Measurements from ENCODE around the gene TCAIM. TPM values are rescaled to one million over a fixed set of nuclear protein-coding genes. Genes with fewer than 3 reads are reported as not detected.
"Not testable (repeated sequence)": the region's sequence is repeated elsewhere in the genome, so short reads cannot be mapped to it uniquely, and the experiment has no call there.

The TCAIM gene
- total RNA-seq, 2 experiments from 2014 or later = 17.9 to 21.8 TPM

GRCh38 chr3:44326515-44326914 lies 12.1 kb upstream of the TCAIM start:
- H3K4me3 Mint-ChIP-seq = no peak overlapping the region
- H3K36me3 Mint-ChIP-seq (ENCODE audit: low read depth) = no peaks in the 10 kb centered on the region
- H3K27me3 Mint-ChIP-seq (ENCODE audit: low read depth) = peaks cover 17% of the 10 kb centered on the region
- ATAC-seq (no peak), DNase-seq (no peak)
- CTCF ChIA-PET = no interaction called here
- H3K27ac Mint-ChIP-seq = no peak overlapping the region
- no peaks in the 10 kb centered on the region for H3K9me3 Mint-ChIP-seq (ENCODE audit: insufficient read depth)
- H3K4me1 Mint-ChIP-seq (ENCODE audit: low read depth) = no peaks in the 10 kb centered on the region
- POLR2A ChIA-PET = no interaction called here

GRCh38 chr3:44329946-44330345 lies 8.6 kb upstream of the TCAIM start:
- Mint-ChIP-seq H3K4me1 (ENCODE audit: low read depth) (no peaks in the 10 kb centered on the region), H3K36me3 (ENCODE audit: low read depth) (no peaks in the 10 kb centered on the region), H3K9me3 (ENCODE audit: insufficient read depth) (no peaks in the 10 kb centered on the region), H3K27ac (no peak overlapping the region), H3K4me3 (no peak overlapping the region), H3K27me3 (ENCODE audit: low read depth) (peaks cover 32% of the 10 kb centered on the region)
- DNase-seq (no peak), ATAC-seq (no peak)
- ChIA-PET POLR2A (no interaction called here), CTCF (no interaction called here)

GRCh38 chr3:44330444-44330843 lies 8.1 kb upstream of the TCAIM start:
- H3K27me3 Mint-ChIP-seq (ENCODE audit: low read depth) = peaks cover 29% of the 10 kb centered on the region
- ChIA-PET CTCF (no interaction called here), POLR2A (no interaction called here)
- no peak overlapping the region for H3K4me3 Mint-ChIP-seq
- DNase-seq = no peak
- no peak overlapping the region for H3K27ac Mint-ChIP-seq
- ATAC-seq = no peak
- no peaks in the 10 kb centered on the region for H3K4me1 Mint-ChIP-seq (ENCODE audit: low read depth)
- H3K36me3 Mint-ChIP-seq (ENCODE audit: low read depth) = no peaks in the 10 kb centered on the region
- H3K9me3 Mint-ChIP-seq (ENCODE audit: insufficient read depth) = no peaks in the 10 kb centered on the region

DNA sequence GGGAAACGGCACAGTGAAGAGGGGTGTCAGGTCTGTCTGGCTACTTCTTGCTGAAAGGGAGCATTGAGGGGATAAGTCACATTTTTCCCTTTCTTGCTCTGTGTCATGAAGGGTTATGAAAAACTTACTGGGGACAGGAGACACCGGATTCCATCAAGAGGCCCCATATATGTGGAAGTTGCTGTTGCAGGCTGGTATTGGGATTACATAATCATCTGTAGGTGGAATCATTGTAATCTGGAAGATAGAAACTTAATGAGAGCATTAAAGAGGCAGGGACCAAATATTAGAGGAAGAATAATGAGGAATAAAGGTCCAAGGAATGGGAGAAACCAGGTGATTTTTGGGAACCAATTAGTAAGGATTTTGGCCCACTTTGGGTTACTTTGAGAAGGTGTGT lies 4.2 kb upstream of the TCAIM start:
- H3K27ac Mint-ChIP-seq = no peak overlapping the region
- H3K9me3 Mint-ChIP-seq (ENCODE audit: insufficient read depth) = no peaks in the 10 kb centered on the region
- POLR2A ChIA-PET = no interaction called here
- DNase-seq (no peak), ATAC-seq (no peak)
- CTCF ChIA-PET = no interaction called here
- H3K36me3 Mint-ChIP-seq (ENCODE audit: low read depth) = no peaks in the 10 kb centered on the region
- no peak overlapping the region for H3K4me3 Mint-ChIP-seq
- H3K4me1 Mint-ChIP-seq (ENCODE audit: low read depth) = peaks cover 9% of the 10 kb centered on the region
- peaks cover 19% of the 10 kb centered on the region for H3K27me3 Mint-ChIP-seq (ENCODE audit: low read depth)

GRCh38 chr3:44337248-44337785 lies 1.2 kb upstream of the TCAIM start:
- DNase-seq (no peak), ATAC-seq (no peak)
- Mint-ChIP-seq H3K4me1 (ENCODE audit: low read depth) (peaks cover 24% of the 10 kb centered on the region), H3K27me3 (ENCODE audit: low read depth) (peaks cover 16% of the 10 kb centered on the region), H3K4me3 (peak overlapping the region; percentile 99), H3K27ac (peak overlapping the region; percentile 100), H3K36me3 (ENCODE audit: low read depth) (peaks cover 15% of the 10 kb centered on the region), H3K9me3 (ENCODE audit: insufficient read depth) (no peaks in the 10 kb centered on the region)
- ChIA-PET CTCF (interaction anchor here (1.7 kb wide), 1 partner anchor 141 kb away, joined by 5 read pairs; the partner anchor contains the start of gene ZNF445), POLR2A (interaction anchor here (0.6 to 1.8 kb wide), 9 partner anchors 64 to 641 kb away, joined by 3 to 11 read pairs (median 3); partner anchors contain the start of gene KIF15)

- H3K4me3 Mint-ChIP-seq = peak overlapping the region; percentile 99
- ChIA-PET POLR2A (interaction anchor here (0.6 to 1.8 kb wide), 12 partner anchors 10 to 1099 kb away, joined by 3 to 11 read pairs (median 4); partner anchors contain the start of genes KIF15 and ZNF445), CTCF (interaction anchor here (1.0 to 1.7 kb wide), 5 partner anchors 17 to 575 kb away, joined by 3 to 5 read pairs (median 3); partner anchors contain the start of gene ZNF445)
- no peaks in the 10 kb centered on the region for H3K9me3 Mint-ChIP-seq (ENCODE audit: insufficient read depth)
- peaks cover 24% of the 10 kb centered on the region for H3K4me1 Mint-ChIP-seq (ENCODE audit: low read depth)
- peaks cover 8% of the 10 kb centered on the region for H3K27me3 Mint-ChIP-seq (ENCODE audit: low read depth)
- ATAC-seq (no peak), DNase-seq (no peak)
- H3K36me3 Mint-ChIP-seq (ENCODE audit: low read depth) = peaks cover 17% of the 10 kb centered on the region
- H3K27ac Mint-ChIP-seq = peak overlapping the region; percentile 100
These were observed 212 bp downstream of the TCAIM start for GRCh38 chr3:44338828-44339127.

GRCh38 chr3:44339181-44340057 lies 853 bp downstream of the TCAIM start:
- ATAC-seq (no peak), DNase-seq (no peak)
- peaks cover 24% of the 10 kb centered on the region for H3K4me1 Mint-ChIP-seq (ENCODE audit: low read depth)
- H3K36me3 Mint-ChIP-seq (ENCODE audit: low read depth) = peaks cover 17% of the 10 kb centered on the region
- peak overlapping the region; percentile 100 for H3K27ac Mint-ChIP-seq
- peak overlapping the region; percentile 99 for H3K4me3 Mint-ChIP-seq
- H3K9me3 Mint-ChIP-seq (ENCODE audit: insufficient read depth) = no peaks in the 10 kb centered on the region
- ChIA-PET CTCF (interaction anchor here (1.0 to 1.7 kb wide), 5 partner anchors 17 to 575 kb away, joined by 3 to 5 read pairs (median 3); partner anchors contain the start of gene ZNF445), POLR2A (interaction anchor here (0.6 to 1.8 kb wide), 10 partner anchors 9 to 1100 kb away, joined by 3 to 10 read pairs (median 3); partner anchors contain the start of genes KIF15 and ZNF445)
- peaks cover 5% of the 10 kb centered on the region for H3K27me3 Mint-ChIP-seq (ENCODE audit: low read depth)

DNA sequence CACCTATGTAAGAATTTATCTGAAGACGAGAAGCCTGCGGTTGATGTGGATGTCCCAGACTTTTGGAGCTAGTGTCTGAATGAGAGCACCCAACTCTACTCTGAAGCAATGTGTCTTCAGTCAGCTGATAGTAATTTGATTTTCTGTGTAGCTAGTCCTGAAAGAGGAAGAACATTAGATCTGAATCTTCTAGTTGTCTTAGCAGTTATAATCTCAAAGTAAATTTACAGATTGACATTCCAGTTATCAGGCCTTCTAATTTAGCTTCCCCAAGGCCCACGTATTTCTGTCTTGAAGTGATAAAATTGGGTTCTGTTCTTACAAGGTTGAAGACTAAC lies 1.5 kb downstream of the TCAIM start:
- Mint-ChIP-seq H3K36me3 (ENCODE audit: low read depth) (peaks cover 17% of the 10 kb centered on the region), H3K4me1 (ENCODE audit: low read depth) (peaks cover 24% of the 10 kb centered on the region), H3K27ac (peak overlapping the region; percentile 79), H3K27me3 (ENCODE audit: low read depth) (no peaks in the 10 kb centered on the region), H3K4me3 (peak overlapping the region; percentile 99), H3K9me3 (ENCODE audit: insufficient read depth) (no peaks in the 10 kb centered on the region)
- CTCF ChIA-PET = no interaction called here
- DNase-seq (no peak), ATAC-seq (no peak)
- POLR2A ChIA-PET = interaction anchor here (0.7 kb wide), 1 partner anchor 70 kb away, joined by 3 read pairs; no protein-coding TSS in a partner anchor

DNA sequence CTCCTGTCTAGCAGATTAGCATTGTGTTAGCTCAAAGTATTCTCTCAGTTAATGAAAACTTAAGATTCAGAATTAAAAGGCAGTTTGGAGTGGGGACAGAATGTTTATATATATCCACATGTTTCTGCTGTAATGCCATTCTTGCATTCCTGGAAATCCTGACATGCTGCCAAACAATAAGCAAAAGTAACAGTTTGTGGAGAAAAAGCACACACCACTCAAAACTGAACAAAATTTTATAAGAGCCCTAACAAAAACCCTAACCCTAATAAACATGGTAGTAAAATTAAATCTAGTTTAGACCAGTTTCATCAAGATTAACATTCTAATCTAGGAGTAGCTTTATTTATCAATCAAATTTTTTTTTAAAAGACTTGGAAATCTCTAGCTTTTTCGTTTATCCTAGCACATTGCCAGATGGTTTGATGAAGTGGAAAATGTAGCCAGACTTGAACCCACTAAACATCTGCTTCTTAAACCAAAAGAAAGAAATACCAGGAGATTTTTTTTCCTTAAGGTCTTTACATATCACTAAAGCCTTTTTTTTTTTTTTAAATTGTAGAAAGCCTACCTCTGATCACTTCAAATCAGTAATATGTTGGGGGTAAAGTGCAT lies 3.7 kb downstream of the TCAIM start:
- Mint-ChIP-seq H3K4me3 (no peak overlapping the region), H3K36me3 (ENCODE audit: low read depth) (peaks cover 17% of the 10 kb centered on the region), H3K9me3 (ENCODE audit: insufficient read depth) (no peaks in the 10 kb centered on the region), H3K27me3 (ENCODE audit: low read depth) (no peaks in the 10 kb centered on the region), H3K4me1 (ENCODE audit: low read depth) (peaks cover 20% of the 10 kb centered on the region), H3K27ac (no peak overlapping the region)
- ChIA-PET POLR2A (no interaction called here), CTCF (interaction anchor here (1.1 kb wide), 1 partner anchor 98 kb away, joined by 3 read pairs; no protein-coding TSS in a partner anchor)
- DNase-seq = no peak
- ATAC-seq = no peak

DNA sequence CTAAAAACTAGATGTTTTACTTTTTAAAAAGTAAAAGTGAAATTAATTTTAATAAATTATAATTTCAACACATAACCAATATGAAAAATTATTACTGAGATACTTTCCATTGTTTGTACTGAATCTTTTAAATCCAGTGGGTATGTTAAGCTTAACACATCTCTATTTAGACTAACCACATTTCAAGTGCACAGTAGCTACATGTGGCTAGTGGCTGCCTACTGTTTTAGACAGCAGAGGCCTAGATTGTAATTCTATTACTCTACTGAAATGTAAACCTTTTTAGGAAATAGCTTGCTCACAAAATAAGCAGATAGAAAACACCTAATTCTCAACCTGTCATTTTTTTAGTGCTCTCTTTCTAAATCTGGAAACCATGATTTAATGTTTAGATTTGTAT lies 4.9 kb downstream of the TCAIM start:
- ChIA-PET CTCF (interaction anchor here (1.1 kb wide), 2 partner anchors 20 to 96 kb away, joined by 3 to 4 read pairs; no protein-coding TSS in a partner anchor), POLR2A (no interaction called here)
- DNase-seq (no peak), ATAC-seq (no peak)
- no peaks in the 10 kb centered on the region for H3K27me3 Mint-ChIP-seq (ENCODE audit: low read depth)
- peaks cover 17% of the 10 kb centered on the region for H3K36me3 Mint-ChIP-seq (ENCODE audit: low read depth)
- no peaks in the 10 kb centered on the region for H3K9me3 Mint-ChIP-seq (ENCODE audit: insufficient read depth)
- H3K27ac Mint-ChIP-seq = no peak overlapping the region
- H3K4me1 Mint-ChIP-seq (ENCODE audit: low read depth) = peaks cover 16% of the 10 kb centered on the region
- H3K4me3 Mint-ChIP-seq = no peak overlapping the region

DNA sequence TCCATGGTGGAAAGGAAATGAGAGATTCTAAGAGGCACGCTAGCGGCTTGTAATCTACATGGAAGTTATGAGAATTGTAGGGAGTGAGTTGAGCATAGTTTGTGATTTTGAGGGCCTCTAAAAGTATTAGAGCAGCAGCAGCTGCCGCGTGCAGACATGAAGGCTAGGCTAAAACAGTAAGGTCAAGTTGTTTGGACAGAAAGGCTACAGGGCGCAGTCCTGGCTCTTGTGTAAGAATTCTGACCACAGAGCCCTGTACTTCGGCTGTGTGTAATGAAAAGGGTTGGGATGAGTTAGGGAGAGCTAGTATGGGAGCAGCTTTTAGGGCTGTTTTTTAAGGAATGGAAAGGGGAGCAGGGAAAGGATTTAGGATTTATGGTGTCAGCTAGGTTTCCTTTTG lies 8.0 kb downstream of the TCAIM start:
- H3K4me3 Mint-ChIP-seq; H3K27ac Mint-ChIP-seq; ATAC-seq; H3K9me3 Mint-ChIP-seq (ENCODE audit: insufficient read depth); H3K36me3 Mint-ChIP-seq (ENCODE audit: low read depth); H3K27me3 Mint-ChIP-seq (ENCODE audit: low read depth); H3K4me1 Mint-ChIP-seq (ENCODE audit: low read depth); POLR2A ChIA-PET; CTCF ChIA-PET; DNase-seq: not testable (repeated sequence)

DNA sequence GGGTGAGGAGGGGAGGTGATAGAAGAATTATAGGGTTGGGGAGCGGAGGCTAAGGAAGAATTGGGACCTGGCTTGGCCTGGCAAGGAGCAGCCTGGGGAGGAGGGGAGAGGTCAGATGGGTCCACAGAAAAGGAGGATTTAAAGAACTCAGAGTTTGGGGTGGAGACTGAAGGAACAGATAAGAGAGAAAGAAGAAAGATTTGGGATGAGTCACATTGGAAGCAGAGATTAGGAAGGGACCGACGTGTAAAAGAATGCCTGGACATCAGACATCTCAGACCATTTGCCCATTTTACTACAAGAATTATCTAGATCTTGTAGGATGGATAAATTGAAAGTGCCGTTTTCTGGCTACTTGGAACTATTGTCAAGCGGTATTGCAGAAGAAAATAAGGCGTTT lies 10.4 kb downstream of the TCAIM start:
- POLR2A ChIA-PET = no interaction called here
- no peak overlapping the region for H3K27ac Mint-ChIP-seq
- CTCF ChIA-PET = no interaction called here
- H3K4me1 Mint-ChIP-seq (ENCODE audit: low read depth) = no peaks in the 10 kb centered on the region
- H3K36me3 Mint-ChIP-seq (ENCODE audit: low read depth) = peaks cover 12% of the 10 kb centered on the region
- ATAC-seq = no peak
- H3K27me3 Mint-ChIP-seq (ENCODE audit: low read depth) = no peaks in the 10 kb centered on the region
- no peak for DNase-seq
- H3K4me3 Mint-ChIP-seq = no peak overlapping the region
- no peaks in the 10 kb centered on the region for H3K9me3 Mint-ChIP-seq (ENCODE audit: insufficient read depth)

Measured in activated CD8-positive, alpha-beta T cell treated with anti-CD3 and anti-CD28 coated beads, Interleukin-2, amount 10 ng/mL, durations not matched to agents 7 days and 5 days (primary cell).